ENCODE results near the gene PTPRN2.

DNA sequence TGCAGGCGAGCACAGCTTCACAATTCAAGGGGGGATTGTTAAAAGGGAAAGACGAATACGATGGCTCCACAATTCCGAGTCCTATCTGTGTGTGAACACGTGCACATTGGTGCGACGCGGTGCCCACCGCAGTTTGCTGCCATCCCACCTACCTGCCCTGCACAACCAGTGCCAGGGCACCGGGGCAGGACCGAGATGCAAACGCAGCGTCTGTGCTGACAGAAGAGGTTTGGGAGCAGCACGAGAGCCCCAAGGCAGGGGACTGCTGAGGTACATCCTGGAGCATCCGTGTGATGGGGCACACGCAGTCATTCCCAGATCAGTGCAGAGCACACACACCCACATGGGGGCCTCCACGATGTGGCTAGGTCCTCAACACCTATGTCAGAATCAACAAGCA, 1029.6 kb downstream of the PTPRN2 start:
- TF ChIP-seq, protein P1, sequence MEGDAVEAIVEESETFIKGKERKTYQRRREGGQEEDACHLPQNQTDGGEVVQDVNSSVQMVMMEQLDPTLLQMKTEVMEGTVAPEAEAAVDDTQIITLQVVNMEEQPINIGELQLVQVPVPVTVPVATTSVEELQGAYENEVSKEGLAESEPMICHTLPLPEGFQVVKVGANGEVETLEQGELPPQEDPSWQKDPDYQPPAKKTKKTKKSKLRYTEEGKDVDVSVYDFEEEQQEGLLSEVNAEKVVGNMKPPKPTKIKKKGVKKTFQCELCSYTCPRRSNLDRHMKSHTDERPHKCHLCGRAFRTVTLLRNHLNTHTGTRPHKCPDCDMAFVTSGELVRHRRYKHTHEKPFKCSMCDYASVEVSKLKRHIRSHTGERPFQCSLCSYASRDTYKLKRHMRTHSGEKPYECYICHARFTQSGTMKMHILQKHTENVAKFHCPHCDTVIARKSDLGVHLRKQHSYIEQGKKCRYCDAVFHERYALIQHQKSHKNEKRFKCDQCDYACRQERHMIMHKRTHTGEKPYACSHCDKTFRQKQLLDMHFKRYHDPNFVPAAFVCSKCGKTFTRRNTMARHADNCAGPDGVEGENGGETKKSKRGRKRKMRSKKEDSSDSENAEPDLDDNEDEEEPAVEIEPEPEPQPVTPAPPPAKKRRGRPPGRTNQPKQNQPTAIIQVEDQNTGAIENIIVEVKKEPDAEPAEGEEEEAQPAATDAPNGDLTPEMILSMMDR (IDR thresholded peaks at IDR 0.05), result no peak
- TF ChIP-seq, protein P2, sequence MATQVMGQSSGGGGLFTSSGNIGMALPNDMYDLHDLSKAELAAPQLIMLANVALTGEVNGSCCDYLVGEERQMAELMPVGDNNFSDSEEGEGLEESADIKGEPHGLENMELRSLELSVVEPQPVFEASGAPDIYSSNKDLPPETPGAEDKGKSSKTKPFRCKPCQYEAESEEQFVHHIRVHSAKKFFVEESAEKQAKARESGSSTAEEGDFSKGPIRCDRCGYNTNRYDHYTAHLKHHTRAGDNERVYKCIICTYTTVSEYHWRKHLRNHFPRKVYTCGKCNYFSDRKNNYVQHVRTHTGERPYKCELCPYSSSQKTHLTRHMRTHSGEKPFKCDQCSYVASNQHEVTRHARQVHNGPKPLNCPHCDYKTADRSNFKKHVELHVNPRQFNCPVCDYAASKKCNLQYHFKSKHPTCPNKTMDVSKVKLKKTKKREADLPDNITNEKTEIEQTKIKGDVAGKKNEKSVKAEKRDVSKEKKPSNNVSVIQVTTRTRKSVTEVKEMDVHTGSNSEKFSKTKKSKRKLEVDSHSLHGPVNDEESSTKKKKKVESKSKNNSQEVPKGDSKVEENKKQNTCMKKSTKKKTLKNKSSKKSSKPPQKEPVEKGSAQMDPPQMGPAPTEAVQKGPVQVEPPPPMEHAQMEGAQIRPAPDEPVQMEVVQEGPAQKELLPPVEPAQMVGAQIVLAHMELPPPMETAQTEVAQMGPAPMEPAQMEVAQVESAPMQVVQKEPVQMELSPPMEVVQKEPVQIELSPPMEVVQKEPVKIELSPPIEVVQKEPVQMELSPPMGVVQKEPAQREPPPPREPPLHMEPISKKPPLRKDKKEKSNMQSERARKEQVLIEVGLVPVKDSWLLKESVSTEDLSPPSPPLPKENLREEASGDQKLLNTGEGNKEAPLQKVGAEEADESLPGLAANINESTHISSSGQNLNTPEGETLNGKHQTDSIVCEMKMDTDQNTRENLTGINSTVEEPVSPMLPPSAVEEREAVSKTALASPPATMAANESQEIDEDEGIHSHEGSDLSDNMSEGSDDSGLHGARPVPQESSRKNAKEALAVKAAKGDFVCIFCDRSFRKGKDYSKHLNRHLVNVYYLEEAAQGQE (IDR thresholded peaks at IDR 0.05; ENCODE audit: insufficient read depth in 1 of 2, low read depth in 2 of 2, low read length in 1 of 2), result no peak
- TF ChIP-seq POLR2AphosphoS5 (IDR thresholded peaks at IDR 0.05; ENCODE audit: low read depth, low read length), result no peak
- TF ChIP-seq TCF7L2 (IDR thresholded peaks at IDR 0.05; ENCODE audit: low read depth, low read length), result no peak
- TF ChIP-seq SIN3A (IDR thresholded peaks at IDR 0.05; ENCODE audit: borderline replicate concordance, insufficient read depth, low read depth, low read length), result no peak
